Activated CD4-positive, alpha-beta T cell treated with anti-CD3 and anti-CD28 coated beads, Interleukin-2, amount 10 ng/mL, durations not matched to agents 7 days and 5 days (primary cell): ENCODE results near the gene AGXT. TPM values are rescaled to one million over a fixed set of nuclear protein-coding genes. Genes with fewer than 3 reads are reported as not detected.

ENCODE experiments used
- CTCF ChIA-PET: fragments of 350-600 bp; sonication (Branson Sonifier 250); formaldehyde crosslinking; loops from one replicate; lab custom pipeline; 2021; ENCODE audit warnings: antibody characterized with exemption; lab: Charles Lee
- POLR2A ChIA-PET: fragments of 350-600 bp; sonication (Branson Sonifier 250); formaldehyde crosslinking; loops from one replicate; lab custom pipeline; 2021; ENCODE audit warnings: antibody characterized with exemption; lab: Charles Lee
- DNase-seq: peaks from one replicate; pipeline ENCODE4 v3.0.0-alpha.2; 2020
- H3K27ac Mint-ChIP-seq: one replicate; pipeline ENCODE4 v1.8.0; 2021; ENCODE audit warnings: mild to moderate bottlenecking, moderate library complexity, mixed read lengths
- H3K27me3 Mint-ChIP-seq: one replicate; pipeline ENCODE4 v1.8.0; 2021; ENCODE audit warnings: mixed read lengths
- H3K36me3 Mint-ChIP-seq: one replicate; pipeline ENCODE4 v1.8.0; 2021; ENCODE audit warnings: low read depth, mixed read lengths
- H3K4me1 Mint-ChIP-seq: one replicate; pipeline ENCODE4 v1.8.0; 2021; ENCODE audit warnings: mixed read lengths
- H3K4me3 Mint-ChIP-seq: one replicate; pipeline ENCODE4 v1.8.0; 2021; ENCODE audit warnings: mild to moderate bottlenecking, moderate library complexity, mixed read lengths
- H3K9me3 Mint-ChIP-seq: one replicate; pipeline ENCODE4 v1.8.0; 2021; ENCODE audit warnings: mixed read lengths
- total RNA-seq, 2 experiments: library from RNA; stranded (reverse); gene quantifications; one replicate each; pipeline ENCODE4 v1.2.3, GENCODE V29; 2021

AGXT gene
- total RNA-seq, 2 experiments from 2014 or later, result not detected

- H3K27ac Mint-ChIP-seq, result no peak overlapping the region
- no peaks in the 10 kb centered on the region for H3K36me3 Mint-ChIP-seq
- ChIA-PET CTCF (no interaction called here), POLR2A (no interaction called here)
- DNase-seq, result no peak
- H3K4me3 Mint-ChIP-seq, result no peak overlapping the region
- no peaks in the 10 kb centered on the region for H3K27me3 Mint-ChIP-seq
- no peaks in the 10 kb centered on the region for H3K9me3 Mint-ChIP-seq
- no peaks in the 10 kb centered on the region for H3K4me1 Mint-ChIP-seq
These were observed 19.7 kb downstream of the AGXT start for GRCh38 chr2:240888130-240888889.

GRCh38 chr2:240888890-240889573 is 20.4 kb downstream of the AGXT start:
- ChIA-PET CTCF (no interaction called here), POLR2A (no interaction called here)
- Mint-ChIP-seq H3K36me3 (no peaks in the 10 kb centered on the region), H3K27me3 (no peaks in the 10 kb centered on the region), H3K9me3 (no peaks in the 10 kb centered on the region), H3K27ac (no peak overlapping the region), H3K4me1 (no peaks in the 10 kb centered on the region), H3K4me3 (no peak overlapping the region)
- DNase-seq, result no peak

GRCh38 chr2:240889601-240890560 is 21.3 kb downstream of the AGXT start:
- POLR2A ChIA-PET, result no interaction called here
- Mint-ChIP-seq H3K9me3 (no peaks in the 10 kb centered on the region), H3K4me1 (no peaks in the 10 kb centered on the region), H3K27ac (no peak overlapping the region), H3K36me3 (no peaks in the 10 kb centered on the region), H3K4me3 (no peak overlapping the region), H3K27me3 (no peaks in the 10 kb centered on the region)
- CTCF ChIA-PET, result interaction anchor here (0.9 kb wide), 1 partner anchor 9 kb away, joined by 3 read pairs; no protein-coding TSS in a partner anchor
- no peak for DNase-seq

- no peaks in the 10 kb centered on the region for H3K9me3 Mint-ChIP-seq
- no peaks in the 10 kb centered on the region for H3K27me3 Mint-ChIP-seq
- no peak overlapping the region for H3K27ac Mint-ChIP-seq
- H3K36me3 Mint-ChIP-seq, result no peaks in the 10 kb centered on the region
- CTCF ChIA-PET, result interaction anchor here (0.9 kb wide), 1 partner anchor 9 kb away, joined by 3 read pairs; no protein-coding TSS in a partner anchor
- H3K4me1 Mint-ChIP-seq, result no peaks in the 10 kb centered on the region
- DNase-seq, result no peak
- POLR2A ChIA-PET, result no interaction called here
- no peak overlapping the region for H3K4me3 Mint-ChIP-seq
These were observed 22.1 kb downstream of the AGXT start for GRCh38 chr2:240890691-240891090.

- Mint-ChIP-seq H3K4me3 (no peak overlapping the region), H3K27ac (no peak overlapping the region), H3K4me1 (no peaks in the 10 kb centered on the region), H3K36me3 (no peaks in the 10 kb centered on the region), H3K27me3 (no peaks in the 10 kb centered on the region), H3K9me3 (no peaks in the 10 kb centered on the region)
- no peak for DNase-seq
- ChIA-PET CTCF (no interaction called here), POLR2A (no interaction called here)
These were observed 23.1 kb downstream of the AGXT start for GRCh38 chr2:240891492-240892340.

- DNase-seq, result no peak
- Mint-ChIP-seq H3K9me3 (no peaks in the 10 kb centered on the region), H3K4me1 (no peaks in the 10 kb centered on the region), H3K36me3 (no peaks in the 10 kb centered on the region), H3K4me3 (no peak overlapping the region), H3K27me3 (no peaks in the 10 kb centered on the region), H3K27ac (no peak overlapping the region)
- CTCF ChIA-PET, result no interaction called here
- POLR2A ChIA-PET, result no interaction called here
These were observed 23.7 kb downstream of the AGXT start for GRCh38 chr2:240892356-240892755.

- Mint-ChIP-seq H3K4me3 (no peak overlapping the region), H3K36me3 (no peaks in the 10 kb centered on the region), H3K27me3 (no peaks in the 10 kb centered on the region), H3K27ac (no peak overlapping the region), H3K4me1 (no peaks in the 10 kb centered on the region), H3K9me3 (no peaks in the 10 kb centered on the region)
- ChIA-PET POLR2A (no interaction called here), CTCF (no interaction called here)
- DNase-seq, result no peak
These were observed 24.3 kb downstream of the AGXT start for GRCh38 chr2:240892925-240893324.

- POLR2A ChIA-PET, result no interaction called here
- Mint-ChIP-seq H3K4me3 (no peak overlapping the region), H3K27ac (no peak overlapping the region), H3K27me3 (no peaks in the 10 kb centered on the region), H3K4me1 (no peaks in the 10 kb centered on the region), H3K36me3 (no peaks in the 10 kb centered on the region), H3K9me3 (no peaks in the 10 kb centered on the region)
- CTCF ChIA-PET, result no interaction called here
- no peak for DNase-seq
These were observed 24.8 kb downstream of the AGXT start for GRCh38 chr2:240893363-240893844.

GRCh38 chr2:240894006-240894405 is 25.4 kb downstream of the AGXT start:
- Mint-ChIP-seq H3K27me3 (no peaks in the 10 kb centered on the region), H3K4me3 (no peak overlapping the region), H3K9me3 (no peaks in the 10 kb centered on the region), H3K27ac (no peak overlapping the region), H3K4me1 (no peaks in the 10 kb centered on the region), H3K36me3 (no peaks in the 10 kb centered on the region)
- CTCF ChIA-PET, result no interaction called here
- no peak for DNase-seq
- POLR2A ChIA-PET, result no interaction called here

GRCh38 chr2:240894836-240895558 is 26.4 kb downstream of the AGXT start:
- POLR2A ChIA-PET, result no interaction called here
- Mint-ChIP-seq H3K27ac (no peak overlapping the region), H3K4me1 (no peaks in the 10 kb centered on the region), H3K36me3 (no peaks in the 10 kb centered on the region), H3K4me3 (no peak overlapping the region), H3K9me3 (no peaks in the 10 kb centered on the region), H3K27me3 (no peaks in the 10 kb centered on the region)
- CTCF ChIA-PET, result no interaction called here
- DNase-seq, result no peak

- H3K36me3 Mint-ChIP-seq, result no peaks in the 10 kb centered on the region
- H3K4me1 Mint-ChIP-seq, result no peaks in the 10 kb centered on the region
- H3K27ac Mint-ChIP-seq, result no peak within 1 kb of the TSS
- ChIA-PET POLR2A (no interaction called here), CTCF (no interaction called here)
- no peaks in the 10 kb centered on the region for H3K9me3 Mint-ChIP-seq
- DNase-seq, result no peak
- H3K27me3 Mint-ChIP-seq, result no peaks in the 10 kb centered on the region
- H3K4me3 Mint-ChIP-seq, result no peak within 1 kb of the TSS
These were observed 27.2 kb downstream of the AGXT start, which contains the start of gene MAB21L4 for GRCh38 chr2:240895656-240896388. Gene MAB21L4 (minus strand): TSS chr2:240896156. CDS start chr2:240895997, 159 bp downstream.
